HL-60 (cell line): ENCODE data around the gene CREB3L4. TPM values are rescaled to one million over a fixed set of nuclear protein-coding genes. Genes with fewer than 3 reads are reported as not detected.

Experiments
- DNase-seq, 2 experiments: peaks; one replicate each; pipeline ENCODE4 v3.0.0-alpha.2; 2010 to 2020; ENCODE audit warnings: low read depth in 1 of 2, low spot score in 1 of 2
- H3K27ac ChIP-seq: fragments of 250-450 bp; sonication (Bioruptor Pico); replicated peaks from 2 replicates; pipeline ENCODE4 v1.5.1; 2020; ENCODE audit warnings: mild to moderate bottlenecking, moderate library complexity
- H3K27me3 ChIP-seq: fragments of 250-450 bp; sonication (Bioruptor Pico); 2 replicates; pipeline ENCODE4 v1.5.1; 2021; ENCODE audit warnings: mild to moderate bottlenecking, moderate library complexity; ENCODE audit not compliant: insufficient read depth, poor library complexity, severe bottlenecking
- H3K4me3 ChIP-seq: replicated peaks from 2 replicates; pipeline ENCODE4 v1.5.1; 2011; ENCODE audit warnings: mild to moderate bottlenecking, control low read depth, low read length; ENCODE audit not compliant: insufficient read depth
- GABPA ChIP-seq: IDR thresholded peaks from 2 replicates; pipeline ENCODE4 v1.6.1; 2012; ENCODE audit warnings: low read depth
- POLR2AphosphoS5 ChIP-seq: IDR thresholded peaks from 2 replicates; pipeline ENCODE4 v1.6.1; 2012; ENCODE audit warnings: low read depth
- REST ChIP-seq: IDR thresholded peaks from 2 replicates; pipeline ENCODE4 v1.6.1; 2012; ENCODE audit warnings: low read depth; ENCODE audit not compliant: insufficient replicate concordance
- SPI1 ChIP-seq: IDR thresholded peaks from 2 replicates; pipeline ENCODE4 v1.6.1; 2012; ENCODE audit warnings: low read depth, mild to moderate bottlenecking, borderline replicate concordance
- microRNA-seq: library from miRNA; unstranded; fragments of <30 nt; microRNA quantifications from one replicate; pipeline ENCODE4, GENCODE V29; 2018
- TF ChIP-seq, protein P1 (sequence below): IDR thresholded peaks from one replicate; pipeline ENCODE4 v1.5.1; 2011; ENCODE audit warnings: low read length, control low read depth, inconsistent platforms; ENCODE audit not compliant: insufficient read depth

The CREB3L4 gene

DNA sequence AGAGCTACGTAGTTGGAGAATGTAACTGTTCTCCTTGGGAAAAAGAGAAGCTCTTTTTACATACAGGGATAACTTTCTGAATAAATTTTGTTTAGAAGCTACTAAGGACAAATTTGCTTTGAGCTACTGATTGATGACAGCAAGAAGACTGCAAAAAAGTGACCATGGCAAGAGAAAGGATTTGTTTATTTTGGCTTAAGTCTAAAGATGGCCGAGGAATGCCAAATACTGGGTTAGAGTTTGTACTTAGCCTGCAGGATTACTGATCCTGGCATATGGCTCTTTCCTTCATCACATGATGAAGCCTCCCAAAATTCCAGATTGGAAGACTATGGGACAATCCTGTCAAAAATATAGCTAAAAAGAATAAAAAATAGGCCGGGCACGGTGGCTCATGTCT, 51.6 kb downstream of the CREB3L4 start:
- Histone ChIP-seq H3K27me3 (no peaks in the 10 kb centered on the region), H3K4me3 (no peak overlapping the region), H3K27ac (no peak overlapping the region)
- no peak for DNase-seq
- no peak for TF ChIP-seq GABPA

DNA sequence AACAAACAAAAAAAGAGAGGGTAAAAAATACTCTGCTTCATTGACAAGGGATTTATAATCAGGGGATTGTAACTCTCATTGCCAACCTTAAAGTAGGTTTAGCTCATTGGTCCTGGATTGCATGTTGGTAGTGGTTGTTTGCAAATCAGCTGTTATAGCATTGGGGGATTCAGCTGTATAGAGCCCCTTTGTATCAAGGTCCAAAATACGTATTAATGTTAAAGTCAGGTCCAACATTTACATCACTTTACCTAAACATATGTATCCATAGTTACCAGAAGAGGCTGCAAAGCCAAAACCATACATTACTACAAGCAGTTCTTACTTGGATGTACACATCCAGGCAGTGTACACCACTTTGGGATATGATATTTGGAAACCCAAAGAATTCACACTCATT, 52.2 kb downstream of the CREB3L4 start:
- H3K4me3 ChIP-seq: no peak overlapping the region
- no peak for DNase-seq
- TF ChIP-seq POLR2AphosphoS5: no peak
- no peak for TF ChIP-seq REST
- no peak for TF ChIP-seq SPI1
- no peak for TF ChIP-seq GABPA
- TF ChIP-seq, protein P1, sequence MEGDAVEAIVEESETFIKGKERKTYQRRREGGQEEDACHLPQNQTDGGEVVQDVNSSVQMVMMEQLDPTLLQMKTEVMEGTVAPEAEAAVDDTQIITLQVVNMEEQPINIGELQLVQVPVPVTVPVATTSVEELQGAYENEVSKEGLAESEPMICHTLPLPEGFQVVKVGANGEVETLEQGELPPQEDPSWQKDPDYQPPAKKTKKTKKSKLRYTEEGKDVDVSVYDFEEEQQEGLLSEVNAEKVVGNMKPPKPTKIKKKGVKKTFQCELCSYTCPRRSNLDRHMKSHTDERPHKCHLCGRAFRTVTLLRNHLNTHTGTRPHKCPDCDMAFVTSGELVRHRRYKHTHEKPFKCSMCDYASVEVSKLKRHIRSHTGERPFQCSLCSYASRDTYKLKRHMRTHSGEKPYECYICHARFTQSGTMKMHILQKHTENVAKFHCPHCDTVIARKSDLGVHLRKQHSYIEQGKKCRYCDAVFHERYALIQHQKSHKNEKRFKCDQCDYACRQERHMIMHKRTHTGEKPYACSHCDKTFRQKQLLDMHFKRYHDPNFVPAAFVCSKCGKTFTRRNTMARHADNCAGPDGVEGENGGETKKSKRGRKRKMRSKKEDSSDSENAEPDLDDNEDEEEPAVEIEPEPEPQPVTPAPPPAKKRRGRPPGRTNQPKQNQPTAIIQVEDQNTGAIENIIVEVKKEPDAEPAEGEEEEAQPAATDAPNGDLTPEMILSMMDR: no peak
- H3K27me3 ChIP-seq: no peaks in the 10 kb centered on the region
- no peak overlapping the region for H3K27ac ChIP-seq

Small RNAs within 50 kb of the gene (microRNA-seq; reads per million reads assigned to microRNA genes)
- not detected for gene MIR6737
